Measurements from ENCODE around the gene SLC38A6. TPM values are rescaled to one million over a fixed set of nuclear protein-coding genes. Genes with fewer than 3 reads are reported as not detected.

Gene SLC38A6
- total RNA-seq = 13.4 and 17.1 TPM in 2 replicates

GRCh38 chr14:60980811-60981632 is at the start of gene SLC38A6, which contains the start of gene TRMT5:
Gene SLC38A6 (plus strand): TSS chr14:60981245. CDS start chr14:60981278, 33 bp downstream.
Gene TRMT5 (minus strand): TSS chr14:60981079. CDS start chr14:60980973, 106 bp downstream.

Other genes starting within 250 kb of the SLC38A6 start
- gene MNAT1, start 246.5 kb upstream of the SLC38A6 start, total RNA-seq = 26.7 and 39.4 TPM in 2 replicates
- gene TRMT5, start 166 bp upstream of the SLC38A6 start, total RNA-seq = 6.3 and 10.5 TPM in 2 replicates